ENCODE measurements around the gene SPTAN1.
A peak's percentile ranks its signal among the peaks of the same experiment; 100 is the strongest.
"Not testable (repeated sequence)": the region's sequence is repeated elsewhere in the genome, so short reads cannot be mapped to it uniquely, and the experiment has no call there.

SPTAN1 gene

DNA sequence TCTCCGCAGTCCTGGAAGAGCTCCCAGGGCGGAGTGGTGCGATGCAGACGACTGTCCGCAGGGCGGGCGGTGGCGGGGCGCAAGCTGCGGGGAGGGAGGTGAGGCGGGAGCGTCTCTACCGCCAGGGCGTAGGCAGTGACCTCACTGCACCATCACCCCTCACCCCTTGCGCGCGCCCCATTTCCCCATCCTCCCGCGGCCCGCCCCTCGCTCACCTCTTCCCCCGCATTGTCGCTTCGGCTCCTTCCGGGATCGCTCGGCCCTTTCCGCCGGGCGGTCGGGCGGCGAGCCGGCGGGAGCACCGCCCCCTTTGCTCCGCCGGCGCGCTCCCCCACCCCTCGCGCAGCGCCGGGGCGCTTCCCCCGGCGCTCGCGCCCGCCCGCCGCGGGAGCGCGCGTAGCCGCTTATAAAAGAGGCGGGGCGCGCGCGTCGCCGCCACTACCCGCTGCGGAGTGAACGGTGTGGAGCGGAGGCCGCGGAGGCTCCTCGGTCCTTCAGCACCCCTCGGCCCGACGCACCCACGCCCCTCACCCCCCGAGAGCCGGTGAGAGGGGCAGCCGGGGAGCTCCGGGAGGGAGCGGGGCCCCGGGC lies at the start of gene SPTAN1:
Gene SPTAN1, plus strand, starts transcription at position 435 of the 591 bp plus-strand sequence. CDS start 14,154 bp downstream, outside the sequence.
- DNase-seq (ENCODE audit: low read depth): peak; percentile 83

DNA sequence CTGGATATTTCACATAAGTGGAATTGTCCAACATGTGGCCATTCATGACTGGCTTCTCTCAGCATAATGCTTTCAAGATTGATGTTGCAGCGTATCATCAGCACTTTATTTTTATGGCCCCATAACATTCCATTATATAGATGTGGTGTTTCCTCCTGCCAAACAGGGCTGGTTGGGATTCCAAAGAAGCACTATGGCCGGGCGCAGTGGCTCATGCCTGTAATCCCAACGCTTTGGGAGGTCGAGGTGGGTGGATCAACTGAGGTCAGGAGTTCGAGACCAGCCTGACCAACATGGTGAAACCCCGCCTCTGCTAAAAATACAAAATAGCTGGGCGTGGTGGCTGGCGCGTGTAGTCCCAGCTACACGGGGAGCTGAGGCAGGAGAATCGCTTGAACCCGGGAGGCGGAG lies 49.0 kb upstream of the SPTAN1 start:
- DNase-seq (ENCODE audit: low read depth): not testable (repeated sequence)

DNA sequence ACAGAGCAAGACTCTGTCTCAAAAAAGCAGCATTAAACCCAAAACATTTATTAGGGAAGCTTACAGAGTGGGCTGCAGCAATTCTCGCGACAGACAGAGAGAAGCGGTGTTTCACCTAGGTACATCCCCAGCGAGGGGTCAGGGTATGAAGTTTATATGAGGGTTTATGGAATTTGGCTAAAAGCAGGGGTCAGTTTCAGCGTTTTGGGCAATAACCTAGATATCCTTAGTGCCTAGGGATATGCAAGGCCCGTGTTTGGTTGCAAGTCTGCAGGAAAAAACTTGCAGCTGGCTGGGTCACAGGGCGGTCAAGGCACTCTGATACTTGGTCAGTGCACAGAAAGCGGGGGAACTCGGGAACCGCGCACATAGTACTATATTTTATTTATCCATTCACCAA lies 48.5 kb upstream of the SPTAN1 start:
- no peak for DNase-seq (ENCODE audit: low read depth)

DNA sequence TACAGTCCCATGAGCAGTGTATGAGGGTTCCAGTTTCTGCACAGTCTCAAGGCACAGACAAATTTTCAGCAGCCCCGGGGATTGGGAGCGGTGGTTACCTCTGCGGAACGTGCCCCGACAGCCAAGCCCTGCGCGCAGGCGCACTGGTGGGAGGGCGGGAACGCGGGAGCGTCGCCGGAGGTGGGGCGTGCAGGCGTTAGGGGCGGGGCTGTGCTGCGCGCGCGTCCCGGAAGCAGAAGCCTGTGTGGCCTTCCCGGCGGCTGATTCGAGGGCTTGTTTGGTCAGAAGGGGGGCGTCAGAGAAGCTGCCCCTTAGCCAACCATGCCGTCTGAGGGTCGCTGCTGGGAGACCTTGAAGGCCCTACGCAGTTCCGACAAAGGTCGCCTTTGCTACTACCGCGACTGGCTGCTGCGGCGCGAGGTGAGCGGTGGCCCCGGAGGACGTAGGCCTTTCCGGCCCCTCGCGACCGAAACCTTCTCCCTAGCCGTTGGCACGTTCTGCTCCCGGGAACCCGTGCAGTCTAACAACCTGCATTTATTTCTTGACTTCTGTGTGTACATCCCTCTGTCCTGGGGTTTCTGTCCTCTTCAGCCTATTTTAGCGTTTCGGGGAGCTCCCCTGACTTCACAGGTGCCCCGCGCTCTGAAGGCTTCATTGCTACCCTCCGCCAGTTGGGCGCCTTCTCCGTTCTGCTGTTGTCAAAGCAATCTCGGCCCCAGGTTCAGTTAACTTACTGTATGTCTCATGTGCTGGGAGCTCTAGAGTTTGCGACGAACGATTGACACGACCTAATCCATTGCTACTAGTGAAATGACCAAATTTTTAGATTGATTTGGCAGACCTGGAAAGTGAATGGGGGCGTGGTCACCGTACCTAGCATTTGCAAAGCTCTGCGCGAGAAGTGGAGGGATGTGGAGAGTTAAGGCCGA lies 47.6 kb upstream of the SPTAN1 start, which contains the start of gene GLE1:
Gene GLE1, plus strand, starts transcription at position 235 of the 929 bp plus-strand sequence. Its CDS starts 87 bp downstream, at position 322.
- peak; percentile 96 for DNase-seq (ENCODE audit: low read depth)

DNA sequence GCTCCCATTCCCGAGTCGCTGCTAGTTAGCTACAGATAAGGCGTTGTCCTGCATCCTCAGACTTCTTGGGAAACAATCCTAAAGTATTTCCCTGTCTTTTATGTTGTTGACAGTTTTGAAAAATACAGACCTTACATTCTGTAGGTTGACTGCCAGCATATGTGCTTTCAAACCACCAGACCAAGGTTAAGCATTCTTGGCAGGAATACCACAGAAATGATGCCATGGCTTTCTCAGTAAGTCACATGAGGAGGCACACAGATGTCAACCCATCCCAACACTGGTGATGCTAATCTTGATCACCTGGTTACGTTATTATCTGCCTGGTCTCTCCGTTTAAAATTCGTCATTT lies 47.0 kb upstream of the SPTAN1 start:
- no peak for DNase-seq (ENCODE audit: low read depth)

DNA sequence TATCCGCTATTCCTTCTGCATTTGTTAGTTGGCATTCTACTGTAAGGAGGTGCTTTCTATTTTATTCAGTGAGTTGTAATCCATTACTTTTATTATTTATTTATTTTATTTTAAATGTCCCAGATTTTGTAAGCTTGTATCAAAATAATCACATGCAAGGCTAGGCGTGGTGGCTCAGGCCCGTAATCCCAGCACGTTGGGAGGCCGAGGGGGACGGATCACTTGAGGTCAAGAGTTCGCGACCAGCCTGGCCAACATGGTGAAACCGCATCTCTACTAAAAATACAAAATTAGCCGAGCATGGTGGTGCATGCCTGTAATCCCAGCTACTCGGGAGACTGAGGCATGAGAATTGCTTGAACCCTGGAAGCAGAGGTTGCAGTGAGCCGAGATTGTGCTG lies 46.5 kb upstream of the SPTAN1 start:
- not testable (repeated sequence) for DNase-seq (ENCODE audit: low read depth)

DNA sequence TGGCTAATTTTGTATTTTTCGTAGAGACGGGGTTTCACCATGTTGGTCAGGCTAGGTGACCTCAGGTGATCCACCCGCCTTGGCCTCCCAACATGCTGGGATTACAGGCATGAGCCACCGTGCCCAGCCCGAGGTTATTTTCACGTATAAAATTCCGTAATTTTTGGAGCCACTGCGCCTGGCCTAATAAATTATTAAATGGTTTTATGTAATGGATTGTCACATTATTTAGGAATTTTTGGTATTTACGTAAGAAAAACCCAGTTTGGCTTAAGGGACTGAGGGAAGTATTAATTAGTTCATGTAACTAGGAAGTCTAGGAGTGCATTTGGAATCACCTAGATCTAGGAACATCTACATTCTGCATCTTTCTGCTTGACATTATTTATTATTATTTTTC lies 39.6 kb upstream of the SPTAN1 start:
- DNase-seq (ENCODE audit: low read depth): no peak

DNA sequence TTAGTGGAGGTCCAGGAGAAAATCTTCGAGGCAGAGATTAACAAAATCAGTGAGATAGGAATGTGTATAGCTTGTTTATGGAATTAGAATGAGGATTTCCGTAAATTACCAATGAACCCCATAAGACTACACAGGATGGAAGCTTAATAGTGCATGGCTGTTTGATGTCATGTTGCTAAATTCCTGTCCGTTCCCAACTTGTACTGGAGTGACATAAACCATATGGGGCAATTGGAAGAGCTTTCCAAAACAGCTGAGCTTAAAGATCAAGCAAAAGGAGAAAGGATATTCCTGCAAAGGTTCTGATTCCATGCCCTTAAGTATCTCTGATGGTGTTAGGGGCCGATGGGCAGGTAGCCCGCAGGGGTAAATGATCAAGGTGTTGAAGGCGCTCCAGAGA lies 30.4 kb upstream of the SPTAN1 start:
- DNase-seq (ENCODE audit: low read depth): no peak

DNA sequence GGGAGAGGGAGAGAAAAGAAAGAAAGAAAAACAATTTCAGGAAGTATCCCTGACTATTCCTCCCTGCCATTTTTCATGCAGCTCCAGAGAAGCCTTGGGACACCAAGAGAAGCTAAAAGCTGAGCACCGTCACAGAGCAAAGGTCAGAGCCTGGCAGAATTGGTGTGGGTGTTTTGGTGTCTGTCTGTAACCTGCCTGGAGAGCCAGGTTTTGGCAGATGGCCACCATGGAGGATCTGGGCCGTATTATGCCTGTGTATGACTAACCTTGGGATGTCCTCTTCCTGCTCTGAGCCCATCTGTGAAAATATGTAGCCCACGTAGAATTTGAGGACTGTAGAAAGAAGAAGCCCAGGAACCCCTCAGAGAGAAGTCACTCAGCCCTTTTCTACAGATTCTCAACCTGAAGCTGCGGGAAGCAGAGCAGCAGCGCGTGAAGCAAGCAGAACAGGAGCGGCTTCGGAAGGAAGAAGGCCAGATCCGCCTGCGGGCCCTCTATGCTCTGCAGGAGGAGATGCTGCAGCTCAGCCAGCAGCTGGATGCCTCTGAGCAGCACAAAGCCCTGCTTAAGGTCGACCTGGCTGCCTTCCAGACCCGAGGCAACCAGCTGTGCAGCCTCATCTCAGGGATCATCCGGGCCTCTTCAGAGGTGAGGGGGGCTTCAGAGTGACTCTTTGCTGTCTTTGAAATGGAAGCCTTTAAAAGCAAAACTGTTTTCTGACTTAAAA lies 29.0 kb upstream of the SPTAN1 start:
- DNase-seq (ENCODE audit: low read depth): no peak

DNA sequence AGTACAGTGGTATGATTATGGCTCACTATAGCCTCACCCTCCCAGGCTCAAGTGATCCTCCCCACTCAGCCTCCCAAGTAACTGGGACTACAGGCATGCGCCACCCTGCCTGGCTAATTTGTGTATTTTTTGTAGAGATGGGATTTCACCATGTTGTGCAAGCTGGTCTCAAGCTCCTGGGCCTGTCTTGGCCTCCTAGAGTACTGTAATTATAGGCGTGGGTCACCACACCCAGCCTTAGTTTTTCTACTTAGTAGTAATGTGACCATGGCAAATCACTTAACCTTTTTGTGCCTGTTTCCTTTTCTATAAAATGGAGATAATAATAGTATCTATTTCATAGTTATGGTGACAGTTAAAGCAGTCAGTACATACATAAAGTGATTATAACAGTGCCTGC lies 25.7 kb upstream of the SPTAN1 start:
- no peak for DNase-seq (ENCODE audit: low read depth)

DNA sequence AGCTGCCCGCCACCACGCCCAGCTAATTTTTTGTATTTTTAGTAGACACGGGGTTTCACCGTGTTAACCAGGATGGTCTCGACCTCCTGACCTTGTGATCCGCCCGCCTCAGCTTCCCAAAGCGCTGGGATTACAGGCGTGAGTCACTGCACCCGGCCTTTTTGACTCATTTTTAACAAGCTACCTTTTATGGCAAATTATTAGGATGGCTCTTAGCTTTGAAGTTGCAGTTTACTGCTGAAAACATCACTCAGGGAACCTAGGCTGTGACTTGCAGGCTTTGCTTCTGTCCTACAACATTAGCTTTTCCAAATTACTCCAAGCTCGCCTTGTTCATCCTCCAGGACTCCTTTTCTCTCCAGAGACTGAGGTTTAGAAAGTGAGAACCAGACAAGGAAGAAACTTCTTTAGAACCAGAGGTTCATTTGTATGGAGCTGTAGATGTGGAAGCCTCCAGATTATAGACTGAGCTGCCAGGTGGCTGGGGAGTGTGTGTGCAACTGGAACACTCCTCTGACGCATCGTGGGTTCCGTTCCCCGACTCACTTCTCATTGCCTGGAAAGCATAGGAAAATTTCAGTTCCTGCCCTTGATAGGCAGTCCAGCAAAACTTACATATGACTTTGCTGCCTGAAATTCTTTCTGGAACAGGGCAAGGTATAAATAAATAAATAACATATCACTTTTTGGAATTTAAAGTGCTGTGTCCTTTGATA lies 23.8 kb upstream of the SPTAN1 start:
- no peak for DNase-seq (ENCODE audit: low read depth)

DNA sequence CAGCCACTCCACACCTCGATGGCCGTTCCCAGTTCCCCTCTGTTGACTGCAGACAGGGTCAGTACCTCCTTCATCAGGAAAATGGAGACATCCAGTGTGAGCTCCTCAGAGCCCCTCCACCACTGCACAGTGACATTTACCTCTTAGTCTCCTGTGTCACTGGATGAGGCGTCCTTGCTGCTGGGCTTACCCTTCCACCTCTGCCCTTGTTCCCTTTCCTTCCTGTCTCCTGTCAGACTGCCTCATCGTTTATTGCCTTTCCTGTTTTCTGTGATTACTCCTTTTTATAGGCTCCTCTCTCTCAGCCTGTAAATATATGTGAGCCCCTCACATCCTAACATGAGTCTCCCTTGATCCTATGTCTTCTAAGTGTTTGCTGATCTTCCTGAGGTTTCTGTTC lies 23.2 kb upstream of the SPTAN1 start:
- no peak for DNase-seq (ENCODE audit: low read depth)

DNA sequence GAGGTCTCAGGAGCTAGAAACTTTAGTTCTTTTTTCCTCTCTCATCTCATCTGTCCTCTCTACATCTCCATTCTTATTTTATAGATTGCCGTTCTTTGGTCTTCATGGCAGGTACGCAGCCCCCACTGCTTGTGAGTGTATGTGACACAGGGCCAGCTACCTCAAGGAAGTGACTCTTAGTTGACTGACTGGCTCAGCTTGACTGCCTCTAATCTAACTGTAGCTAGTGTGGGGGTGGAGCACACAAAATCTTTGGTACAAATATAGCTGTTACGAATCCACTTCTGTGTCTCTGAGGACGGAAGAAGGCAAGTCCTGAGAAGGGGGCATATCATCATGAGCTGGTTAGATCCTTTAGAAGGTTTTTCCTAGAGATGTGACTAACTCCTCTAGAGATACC lies 19.8 kb upstream of the SPTAN1 start:
- DNase-seq (ENCODE audit: low read depth): no peak

DNA sequence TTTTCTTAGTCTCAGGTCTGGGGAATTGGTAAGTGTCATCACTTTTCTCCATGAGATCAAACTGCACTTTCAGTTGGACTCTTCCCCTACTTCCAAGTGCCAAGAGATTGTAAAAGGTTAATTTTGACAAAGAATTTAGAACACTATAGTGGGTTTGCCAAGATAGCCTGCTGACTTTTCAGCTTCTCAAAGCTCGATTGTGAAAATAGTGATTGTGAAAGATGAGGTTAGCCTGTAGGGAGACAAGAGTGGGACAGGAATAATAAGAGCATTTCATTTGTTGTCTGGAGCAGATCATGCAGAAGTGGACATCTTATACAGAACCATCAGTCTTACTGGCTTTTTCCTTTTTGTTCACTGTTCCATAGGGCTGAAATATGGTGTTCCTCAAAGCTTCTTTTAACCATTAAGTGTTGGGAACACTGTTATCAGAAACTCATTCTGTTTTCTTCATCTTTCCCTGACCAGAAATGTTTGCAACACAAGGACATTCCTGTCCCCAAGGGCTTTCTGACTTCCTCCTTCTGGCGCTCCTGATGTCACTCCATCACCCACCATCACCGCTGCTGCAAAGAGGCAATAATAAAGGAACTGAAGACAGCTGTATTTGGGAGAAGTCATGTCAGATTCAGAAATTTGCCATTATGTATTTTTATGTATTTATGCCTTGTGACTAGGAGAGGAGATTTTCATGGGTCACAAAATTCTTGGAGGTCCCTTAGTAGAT lies 11.6 kb upstream of the SPTAN1 start:
- no peak for DNase-seq (ENCODE audit: low read depth)

DNA sequence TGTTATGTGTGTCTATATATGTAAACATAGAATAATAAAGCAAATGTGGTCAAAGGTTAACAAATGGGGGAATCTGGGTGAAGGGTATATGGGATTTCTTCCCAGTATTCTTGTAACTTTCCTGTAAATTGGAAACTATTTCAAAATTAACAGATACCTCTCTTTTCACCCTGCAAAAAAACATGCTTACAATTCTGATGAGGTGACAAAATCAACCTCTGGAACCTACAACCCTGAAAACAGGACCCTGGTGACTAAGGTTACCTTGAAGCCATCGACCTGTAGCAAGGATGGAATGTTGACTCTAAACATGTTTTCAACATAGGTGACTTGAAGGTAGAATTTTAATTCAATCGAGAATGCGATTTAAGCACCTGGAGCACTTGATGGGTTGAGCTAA lies 5.9 kb upstream of the SPTAN1 start:
- DNase-seq (ENCODE audit: low read depth): no peak

DNA sequence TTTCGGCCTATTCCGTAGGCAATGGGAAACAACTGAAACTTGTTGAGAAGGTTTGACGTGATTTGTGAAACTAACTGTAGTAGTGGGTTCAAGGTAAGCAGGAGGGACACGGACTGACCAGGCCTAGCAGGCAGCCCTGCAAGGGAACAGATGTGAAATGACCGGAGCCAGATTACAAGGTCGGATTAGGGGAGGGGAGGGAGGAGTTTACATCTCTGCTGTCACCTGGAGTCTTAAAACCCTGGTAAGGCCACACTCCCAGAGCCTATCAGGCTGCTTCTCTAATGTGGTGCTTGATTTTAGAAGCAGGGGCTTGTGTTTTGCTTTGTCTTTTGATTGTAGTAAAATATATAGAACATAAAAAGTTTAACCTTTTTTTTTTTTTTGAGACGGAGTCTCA lies 3.5 kb upstream of the SPTAN1 start:
- DNase-seq (ENCODE audit: low read depth): no peak

DNA sequence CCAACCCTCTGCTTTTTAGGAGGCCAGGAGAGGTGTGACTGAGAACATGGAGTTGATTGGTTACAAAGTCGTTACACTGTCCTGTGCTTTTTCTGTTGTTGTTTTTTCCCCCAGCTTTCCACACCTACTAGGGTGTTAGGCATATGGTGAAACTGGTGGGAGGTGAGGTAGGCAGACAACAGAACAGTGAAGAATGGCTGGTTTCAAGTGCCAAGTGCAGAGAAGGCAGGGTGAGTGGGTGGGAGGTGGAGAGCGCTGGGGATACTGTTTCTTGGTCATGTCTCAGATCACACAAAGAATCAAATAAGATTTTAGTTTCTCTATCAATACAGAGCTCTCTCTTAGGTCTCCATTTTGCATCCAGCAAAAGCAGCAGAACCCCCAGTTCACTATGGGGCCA lies 2.2 kb upstream of the SPTAN1 start:
- DNase-seq (ENCODE audit: low read depth): no peak

DNA sequence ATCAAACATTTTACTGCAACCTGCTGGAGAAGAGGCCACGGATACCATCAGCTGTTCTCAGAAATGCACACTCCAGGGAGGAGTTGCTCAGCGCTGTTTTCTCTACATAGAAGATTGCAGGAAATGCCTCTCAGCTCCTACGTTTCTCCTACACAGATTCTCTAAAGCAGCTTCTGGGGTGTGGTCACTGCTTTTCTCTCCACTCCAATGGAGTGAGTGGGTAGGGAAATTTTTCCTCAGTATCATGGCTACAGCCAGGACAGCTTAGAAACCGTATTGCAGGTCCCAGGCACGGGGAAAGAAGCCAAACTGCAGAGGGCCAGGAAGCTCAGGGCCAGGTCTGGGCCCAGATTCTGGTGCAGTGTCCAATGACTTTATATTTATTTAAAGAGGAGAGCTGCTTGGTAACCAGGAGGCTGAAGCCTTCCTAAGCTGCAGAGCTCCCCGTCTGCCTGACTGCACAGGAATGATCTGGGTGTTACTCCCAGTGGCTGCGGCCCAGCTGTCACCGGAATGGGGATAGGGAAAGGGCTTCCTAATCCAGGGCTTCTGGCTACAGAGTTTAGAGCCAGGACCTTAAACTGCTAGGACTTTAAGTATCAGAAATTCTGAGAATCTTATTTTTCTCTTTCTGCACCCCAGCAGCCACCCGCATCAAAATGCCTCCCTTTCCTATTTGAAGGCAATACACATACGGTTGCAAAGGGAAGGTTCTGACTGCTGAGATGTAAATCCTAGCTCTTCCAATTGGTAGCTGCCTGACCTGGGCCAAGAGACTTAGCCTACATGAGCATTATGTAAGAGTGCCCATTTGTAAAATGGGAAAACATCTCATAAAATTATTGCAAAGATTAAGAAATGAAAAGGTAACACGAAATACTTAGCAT lies 1.4 kb upstream of the SPTAN1 start:
- DNase-seq (ENCODE audit: low read depth): no peak

DNA sequence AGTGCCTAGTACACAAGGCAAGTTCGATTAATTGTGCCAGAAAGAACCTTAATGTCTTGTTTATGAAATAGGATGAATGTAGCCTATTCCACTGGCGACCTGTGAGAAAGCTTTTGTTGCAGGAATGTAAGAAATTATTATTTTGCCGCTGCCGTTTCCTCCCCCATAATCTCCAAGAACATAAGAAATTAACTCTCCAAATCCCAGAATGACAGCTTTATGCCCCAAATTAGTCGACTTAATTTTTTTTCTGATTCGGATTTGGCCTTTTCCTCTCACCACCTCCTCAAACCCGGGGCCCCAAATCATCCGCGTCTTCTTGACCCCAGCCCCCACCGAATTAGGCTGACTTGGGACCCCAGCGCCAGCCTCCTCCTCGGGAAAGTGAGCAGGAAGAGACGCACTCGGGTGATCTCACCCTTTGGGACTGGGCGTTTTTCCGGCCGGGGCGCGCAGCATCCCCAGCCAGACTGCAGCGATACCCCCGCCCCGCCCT lies 682 bp upstream of the SPTAN1 start:
- DNase-seq (ENCODE audit: low read depth): no peak

DNA sequence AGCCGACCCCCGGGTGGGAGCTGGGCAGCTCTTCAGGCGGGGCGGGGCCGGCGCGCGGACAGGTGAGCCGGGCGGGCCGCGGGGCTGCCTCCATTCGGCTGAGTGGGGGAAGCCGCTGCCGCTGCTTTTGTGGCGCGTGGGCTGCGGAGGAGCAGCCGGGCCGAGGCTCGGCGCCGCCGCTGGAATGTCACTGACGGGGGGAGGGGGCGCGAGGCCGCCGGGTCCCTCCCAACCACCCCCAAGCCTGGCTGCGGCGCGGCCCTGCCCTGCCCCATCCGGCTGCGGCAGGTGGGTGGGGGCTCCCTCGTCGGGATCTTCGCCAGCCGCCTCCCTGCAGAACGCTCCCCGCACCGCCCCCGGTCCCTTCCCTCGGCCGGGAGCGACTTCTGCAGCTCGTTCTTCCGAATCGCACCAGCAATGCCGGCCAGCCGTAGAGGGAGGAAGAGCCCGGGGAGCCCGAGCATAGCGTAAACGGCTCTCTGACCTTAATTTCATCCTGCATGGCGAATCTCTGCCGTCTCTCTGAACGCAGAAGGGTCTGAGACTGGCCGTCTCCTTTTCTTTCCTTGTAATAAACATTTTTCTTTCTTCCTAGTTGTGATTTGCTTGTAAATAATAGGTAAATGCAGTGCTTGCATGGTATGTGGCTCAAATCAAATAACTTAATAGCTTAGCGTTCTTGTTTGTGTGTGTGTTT lies 505 bp downstream of the SPTAN1 start:
- DNase-seq (ENCODE audit: low read depth): peak; percentile 12
